ENCODE data around the gene ZNF490. TPM values are rescaled to one million over a fixed set of nuclear protein-coding genes. Genes with fewer than 3 reads are reported as not detected.
"Not testable (repeated sequence)": the region's sequence is repeated elsewhere in the genome, so short reads cannot be mapped to it uniquely, and the experiment has no call there.

The ZNF490 gene
- total RNA-seq, 4 donors from 2014 or later = 5.1 to 8.6 (median 6.7) TPM

- Histone ChIP-seq H3K4me3 (no peak overlapping the region), H3K27me3 (no peaks in the 10 kb centered on the region), H3K36me3 (peaks cover 0 to 6% of the 10 kb centered on the region in 2 donors), H3K4me1 (peaks cover 0 to 19% (median 10%) of the 10 kb centered on the region in 3 donors), H3K27ac (no peak overlapping the region), H3K9me3 (no peaks in the 10 kb centered on the region)
- no peak for ATAC-seq
- WGBS, 2 donors (ENCODE audit: low coverage in 1 of 2) = 80 to 84% methylated on average over 3 to 4 of the region's 10 CpGs
- TF ChIP-seq EP300 (IDR thresholded peaks at IDR 0.05) (no peak), POLR2AphosphoS5 (IDR thresholded peaks at IDR 0.05) (no peak), CTCF (IDR thresholded peaks at IDR 0.05) (no peak)
Observed at GRCh38 chr19:12646551-12646950, 35.9 kb upstream of the ZNF490 start.

GRCh38 chr19:12643716-12644115 lies 33.1 kb upstream of the ZNF490 start:
- not testable (repeated sequence) for H3K27ac ChIP-seq, H3K36me3 ChIP-seq, ATAC-seq, H3K4me3 ChIP-seq, H3K9me3 ChIP-seq, H3K27me3 ChIP-seq
- 93% methylated on average over 2 of the region's 14 CpGs; no CpG with 5 or more reads in 1 of the 2 donors for WGBS, 2 donors (ENCODE audit: low coverage in 1 of 2)
- H3K4me1 ChIP-seq = peaks cover 0 to 29% (median 20%) of the 10 kb centered on the region in 3 donors

GRCh38 chr19:12642506-12642905 lies 31.9 kb upstream of the ZNF490 start:
- Histone ChIP-seq H3K9me3 (no peaks in the 10 kb centered on the region), H3K27ac (no peak overlapping the region), H3K4me3 (no peak overlapping the region), H3K4me1 (peaks cover 0 to 17% (median 10%) of the 10 kb centered on the region in 3 donors), H3K27me3 (no peaks in the 10 kb centered on the region), H3K36me3 (no peaks in the 10 kb centered on the region)
- TF ChIP-seq POLR2AphosphoS5 (IDR thresholded peaks at IDR 0.05) = no peak
- no peak for TF ChIP-seq EP300 (IDR thresholded peaks at IDR 0.05)
- TF ChIP-seq CTCF (IDR thresholded peaks at IDR 0.05) = no peak
- no peak for TF ChIP-seq POLR2A (IDR thresholded peaks at IDR 0.05)
- ATAC-seq = no peak
- no CpG with 5 or more reads among the region's 26 CpGs for WGBS, 2 donors (ENCODE audit: low coverage in 1 of 2)

- 34 to 57% methylated on average over 5 of the region's 13 CpGs for WGBS, 2 donors (ENCODE audit: low coverage in 1 of 2)
- Histone ChIP-seq H3K27me3 (no peaks in the 10 kb centered on the region), H3K36me3 (no peaks in the 10 kb centered on the region), H3K4me1 (peaks cover 0 to 13% (median 10%) of the 10 kb centered on the region in 3 donors), H3K4me3 (no peak overlapping the region), H3K27ac (no peak overlapping the region), H3K9me3 (no peaks in the 10 kb centered on the region)
- no peak for TF ChIP-seq CTCF (IDR thresholded peaks at IDR 0.05)
- TF ChIP-seq POLR2AphosphoS5 (IDR thresholded peaks at IDR 0.05) = no peak
- no peak for TF ChIP-seq POLR2A (IDR thresholded peaks at IDR 0.05)
- TF ChIP-seq EP300 (IDR thresholded peaks at IDR 0.05) = no peak
- ATAC-seq = no peak
Observed at GRCh38 chr19:12641456-12641855, 30.8 kb upstream of the ZNF490 start.

- peak overlapping the region in 1 of 2 donors; percentile 36 for H3K4me3 ChIP-seq
- peak overlapping the region in 1 of 4 donors; percentile 7 for H3K27ac ChIP-seq
- no peaks in the 10 kb centered on the region for H3K9me3 ChIP-seq
- WGBS, 2 donors (ENCODE audit: low coverage in 1 of 2) = 0% methylated on average over 5 of the region's 39 CpGs; no CpG with 5 or more reads in 1 of the 2 donors
- H3K27me3 ChIP-seq = no peaks in the 10 kb centered on the region
- ATAC-seq = peak; percentile 92
- peaks cover 0 to 13% (median 10%) of the 10 kb centered on the region in 3 donors for H3K4me1 ChIP-seq
- TF ChIP-seq EP300 (IDR thresholded peaks at IDR 0.05) (no peak), CTCF (IDR thresholded peaks at IDR 0.05) (peak in 3 of 4 experiments; percentile 72 to 86 (median 74))
- no peaks in the 10 kb centered on the region for H3K36me3 ChIP-seq
Observed at GRCh38 chr19:12639901-12640613, 29.4 kb upstream of the ZNF490 start.
